ENCODE data around the gene PEF1.

GRCh38 chr1:31679676-31680230 is 35.1 kb upstream of the PEF1 start:
- TF ChIP-seq POLR2A (IDR thresholded peaks at IDR 0.05), result no peak
- no peak for TF ChIP-seq CTCF (IDR thresholded peaks at IDR 0.05 in 4 of 5, conservative IDR thresholded peaks at IDR 0.05 in 1 of 5)
